ES-I3 (cell line): Measurements from ENCODE around the gene RGS14.
A peak's percentile ranks its signal among the peaks of the same experiment; 100 is the strongest.

Experiments
- H3K36me3 ChIP-seq: 2 replicates; pipeline ENCODE4 v1.6.1; 2013; ENCODE audit warnings: mild to moderate bottlenecking, low read length, control low read depth, moderate library complexity; ENCODE audit not compliant: insufficient read depth
- H3K4me1 ChIP-seq: 2 replicates; pipeline ENCODE4 v1.6.1; 2013; ENCODE audit warnings: mild to moderate bottlenecking, control low read depth, low read length; ENCODE audit not compliant: insufficient read depth
- H3K9ac ChIP-seq: 2 replicates; pipeline ENCODE4 v1.6.1; 2013; ENCODE audit warnings: low read depth, mild to moderate bottlenecking, low read length, moderate library complexity
- H3K9me3 ChIP-seq: 2 replicates; pipeline ENCODE4 v1.6.1; 2013; ENCODE audit warnings: mild to moderate bottlenecking, low read length, moderate library complexity; ENCODE audit not compliant: control insufficient read depth, insufficient read depth

Gene RGS14

GRCh38 chr5:177361418-177362291 is 3.9 kb downstream of the RGS14 start:
- Histone ChIP-seq H3K36me3 (no peaks in the 10 kb centered on the region), H3K4me1 (peaks cover 28% of the 10 kb centered on the region; the same call in 1 of the 2 replicates), H3K9me3 (no peaks in the 10 kb centered on the region), H3K9ac (no peak overlapping the region)

GRCh38 chr5:177362292-177362609 is 4.5 kb downstream of the RGS14 start:
- Histone ChIP-seq H3K4me1 (peaks cover 28% of the 10 kb centered on the region; the same call in 1 of the 2 replicates), H3K36me3 (no peaks in the 10 kb centered on the region), H3K9me3 (no peaks in the 10 kb centered on the region), H3K9ac (peak overlapping the region; percentile 76; the same call in 1 of the 2 replicates)

GRCh38 chr5:177362610-177363507 is 5.1 kb downstream of the RGS14 start:
- Histone ChIP-seq H3K9ac (peak overlapping the region; percentile 76), H3K36me3 (no peaks in the 10 kb centered on the region), H3K9me3 (no peaks in the 10 kb centered on the region), H3K4me1 (peaks cover 28% of the 10 kb centered on the region; the same call in 1 of the 2 replicates)

DNA sequence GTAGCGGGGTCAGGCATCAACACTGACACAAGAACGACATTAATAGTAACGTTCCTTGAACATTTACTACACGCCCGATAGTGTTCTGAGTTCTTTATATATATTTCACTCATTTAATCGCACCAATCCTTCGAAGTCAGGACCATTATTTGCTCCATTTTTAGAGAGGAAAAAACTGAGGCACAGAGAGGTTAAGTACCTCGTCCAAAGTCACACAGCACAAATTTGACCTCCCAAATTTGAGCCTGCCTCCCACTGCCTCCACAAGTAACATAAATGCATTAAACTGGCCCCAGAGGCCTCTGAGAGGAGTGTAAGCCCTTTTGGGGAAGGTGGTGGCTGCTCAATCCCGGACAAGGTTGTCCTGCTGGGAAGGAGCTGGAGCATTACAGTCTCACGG is 5.8 kb downstream of the RGS14 start:
- Histone ChIP-seq H3K36me3 (no peaks in the 10 kb centered on the region), H3K4me1 (peaks cover 28% of the 10 kb centered on the region; the same call in 1 of the 2 replicates), H3K9me3 (no peaks in the 10 kb centered on the region), H3K9ac (peak overlapping the region; percentile 76; the same call in 1 of the 2 replicates)

- no peak overlapping the region for H3K9ac ChIP-seq
- H3K9me3 ChIP-seq, result no peaks in the 10 kb centered on the region
- peaks cover 28% of the 10 kb centered on the region; the same call in 1 of the 2 replicates for H3K4me1 ChIP-seq
- no peaks in the 10 kb centered on the region for H3K36me3 ChIP-seq
Measured at GRCh38 chr5:177364159-177364962, 6.6 kb downstream of the RGS14 start.

GRCh38 chr5:177365845-177366527 is 8.3 kb downstream of the RGS14 start:
- H3K36me3 ChIP-seq, result no peaks in the 10 kb centered on the region
- H3K9ac ChIP-seq, result peak overlapping the region; percentile 80
- H3K4me1 ChIP-seq, result peaks cover 32% of the 10 kb centered on the region
- no peaks in the 10 kb centered on the region for H3K9me3 ChIP-seq

- H3K9me3 ChIP-seq, result no peaks in the 10 kb centered on the region
- peak overlapping the region; percentile 80 for H3K9ac ChIP-seq
- peaks cover 32% of the 10 kb centered on the region for H3K4me1 ChIP-seq
- no peaks in the 10 kb centered on the region for H3K36me3 ChIP-seq
Measured at GRCh38 chr5:177366528-177367322, 9.0 kb downstream of the RGS14 start.

DNA sequence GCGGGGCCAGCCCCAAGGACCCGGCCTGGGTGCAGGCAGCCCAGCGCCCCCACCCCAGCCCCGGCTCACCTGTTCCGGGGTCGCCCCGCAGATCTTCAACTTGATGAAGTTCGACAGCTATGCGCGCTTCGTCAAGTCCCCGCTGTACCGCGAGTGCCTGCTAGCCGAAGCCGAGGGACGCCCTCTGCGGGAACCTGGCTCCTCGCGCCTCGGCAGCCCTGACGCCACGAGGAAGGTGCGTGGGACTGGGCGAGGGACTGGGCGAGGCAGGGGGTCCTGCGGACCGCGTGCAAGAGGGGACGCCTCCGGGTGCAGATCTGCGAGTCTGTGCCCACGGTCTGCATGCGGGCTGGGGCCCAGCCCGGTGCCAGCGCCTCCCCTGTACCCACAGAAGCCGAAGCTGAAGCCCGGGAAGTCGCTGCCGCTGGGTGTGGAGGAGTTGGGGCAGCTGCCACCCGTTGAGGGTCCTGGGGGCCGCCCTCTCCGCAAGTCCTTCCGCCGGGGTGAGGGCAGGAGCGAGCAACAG is 9.7 kb downstream of the RGS14 start:
- Histone ChIP-seq H3K9me3 (no peaks in the 10 kb centered on the region), H3K4me1 (peaks cover 25% of the 10 kb centered on the region), H3K9ac (peak overlapping the region; percentile 80), H3K36me3 (no peaks in the 10 kb centered on the region)

GRCh38 chr5:177367981-177368868 is 10.5 kb downstream of the RGS14 start:
- Histone ChIP-seq H3K4me1 (peaks cover 25% of the 10 kb centered on the region), H3K9ac (peak overlapping the region; percentile 80; the same call in 1 of the 2 replicates), H3K9me3 (no peaks in the 10 kb centered on the region), H3K36me3 (no peaks in the 10 kb centered on the region)

GRCh38 chr5:177368869-177369644 is 11.3 kb downstream of the RGS14 start:
- H3K36me3 ChIP-seq, result no peaks in the 10 kb centered on the region
- H3K9me3 ChIP-seq, result no peaks in the 10 kb centered on the region
- peaks cover 19% of the 10 kb centered on the region for H3K4me1 ChIP-seq
- H3K9ac ChIP-seq, result no peak overlapping the region

- H3K36me3 ChIP-seq, result no peaks in the 10 kb centered on the region
Measured at GRCh38 chr5:177369645-177370440, 12.1 kb downstream of the RGS14 start.

More at GRCh38 chr5:177369645-177370440, 12.1 kb downstream of the RGS14 start:
- peak overlapping the region; percentile 40; the same call in 1 of the 2 replicates for H3K9ac ChIP-seq
- H3K9me3 ChIP-seq, result no peaks in the 10 kb centered on the region
- peaks cover 11% of the 10 kb centered on the region for H3K4me1 ChIP-seq
